HCT116 (cell line): ENCODE results near the gene EPC1.
A peak's percentile ranks its signal among the peaks of the same experiment; 100 is the strongest.

Experiments used
- ATF3 ChIP-seq: IDR thresholded peaks from 2 replicates; pipeline ENCODE4 v1.6.1; 2012
- CEBPB ChIP-seq: IDR thresholded peaks from 2 replicates; pipeline ENCODE4 v1.6.1; 2012; ENCODE audit warnings: low read depth
- CTCF ChIP-seq, 3 experiments: fragments of 200-600 bp in 1 of 3; sonication (generic) in 1 of 3; IDR thresholded peaks in 2 of 3; conservative IDR thresholded peaks in 1 of 3; 2 replicates each; pipeline ENCODE4 v1.5.1; 2012 to 2017; ENCODE audit warnings: low read depth in 2 of 3, low read length in 2 of 3, antibody characterized with exemption in 1 of 3, borderline replicate concordance in 1 of 3, control low read depth in 1 of 3, mild to moderate bottlenecking in 1 of 3, mixed read lengths in 1 of 3, mixed run types in 1 of 3, moderate library complexity in 1 of 3; ENCODE audit not compliant: insufficient read depth in 1 of 3
- EZH2 ChIP-seq: fragments of 200-600 bp; sonication (generic); IDR thresholded peaks from 2 replicates; pipeline ENCODE4 v1.6.1; 2017; ENCODE audit warnings: antibody characterized with exemption, mixed run types
- EZH2phosphoT487 ChIP-seq: fragments of 200-600 bp; IDR thresholded peaks from 2 replicates; pipeline ENCODE4 v1.6.1; 2018; ENCODE audit warnings: antibody characterized with exemption, borderline replicate concordance
- POLR2A ChIP-seq: IDR thresholded peaks from 2 replicates; pipeline ENCODE4 v1.7.0; 2011; ENCODE audit warnings: borderline replicate concordance; ENCODE audit not compliant: insufficient read depth, insufficient read length; ENCODE audit errors: extremely low read depth
- POLR2AphosphoS5 ChIP-seq: IDR thresholded peaks from 2 replicates; pipeline ENCODE4 v1.6.1; 2011; ENCODE audit warnings: mild to moderate bottlenecking, low read depth, low read length, moderate library complexity
- RAD21 ChIP-seq: IDR thresholded peaks from 2 replicates; pipeline ENCODE4 v1.6.1; 2012; ENCODE audit warnings: low read depth, mild to moderate bottlenecking
- SIN3A ChIP-seq: IDR thresholded peaks from 2 replicates; pipeline ENCODE4 v1.6.1; 2012; ENCODE audit warnings: low read depth
- SP1 ChIP-seq: IDR thresholded peaks from 2 replicates; pipeline ENCODE4 v1.6.1; 2012; ENCODE audit warnings: low read depth

GRCh38 chr10:32346134-32346550 is 816 bp downstream of the EPC1 start:
- TF ChIP-seq EZH2 (no peak), CTCF (IDR thresholded peaks at IDR 0.05 in 2 of 3, conservative IDR thresholded peaks at IDR 0.05 in 1 of 3; ENCODE audit: borderline replicate concordance in 1 of 3, insufficient read depth in 1 of 3, low read depth in 2 of 3, low read length in 2 of 3) (peak; percentile 92 to 98 (median 92)), RAD21 (peak; percentile 86), CEBPB (no peak), SP1 (no peak), POLR2A (no peak), ATF3 (no peak), SIN3A (no peak; the same call in 1 of the 2 replicates), EZH2phosphoT487 (no peak), POLR2AphosphoS5 (peak; percentile 61)
